Right lobe of liver (tissue), 4 donors: ENCODE data around the gene PLD6.

Source experiments
- CTCF ChIP-seq, 4 donors: fragments of 200-600 bp in 3 of 4; fragments of 450-650 bp in 1 of 4; IDR thresholded peaks; one replicate each; pipeline versions ENCODE4 v1.5.1 to v1.8.0; 2016 to 2022; ENCODE audit warnings: antibody characterized with exemption in 4 of 4, mild to moderate bottlenecking in 2 of 4
- POLR2A ChIP-seq: fragments of 450-650 bp; IDR thresholded peaks from one replicate; pipeline ENCODE4 v1.6.1; 2017; ENCODE audit warnings: antibody characterized with exemption, mild to moderate bottlenecking
- donor health status: DM: no; HTN: no; CAD: no.
- donor health status: DM: no; HTN: no; CAD: no.
- donor health status: DM: no; HTN: yes; CAD: no.

GRCh38 chr17:17225901-17226300, 19.8 kb upstream of the PLD6 start:
- TF ChIP-seq CTCF (IDR thresholded peaks at IDR 0.05) (no peak), POLR2A (no peak)
